Gastrocnemius medialis (tissue), 4 donors: Measurements from ENCODE around the gene PBX3.

Source experiments
- POLR2A ChIP-seq, 2 donors: fragments of 450-650 bp; IDR thresholded peaks; one replicate each; pipeline ENCODE4 v1.6.1; 2017; ENCODE audit warnings: antibody characterized with exemption in 2 of 2, mild to moderate bottlenecking in 2 of 2, moderate library complexity in 2 of 2
- TF ChIP-seq, protein P1 (sequence below), 5 experiments: fragments of 450-650 bp in 3 of 5; fragments of 200-600 bp in 2 of 5; sonication (generic) in 2 of 5; IDR thresholded peaks in 4 of 5; conservative IDR thresholded peaks in 1 of 5; 1 replicate in 4 of 5; 2 replicates in 1 of 5; pipeline ENCODE4 v1.5.1; 2016 to 2019; ENCODE audit warnings: antibody characterized with exemption in 5 of 5, mild to moderate bottlenecking in 3 of 5, moderate library complexity in 3 of 5

DNA sequence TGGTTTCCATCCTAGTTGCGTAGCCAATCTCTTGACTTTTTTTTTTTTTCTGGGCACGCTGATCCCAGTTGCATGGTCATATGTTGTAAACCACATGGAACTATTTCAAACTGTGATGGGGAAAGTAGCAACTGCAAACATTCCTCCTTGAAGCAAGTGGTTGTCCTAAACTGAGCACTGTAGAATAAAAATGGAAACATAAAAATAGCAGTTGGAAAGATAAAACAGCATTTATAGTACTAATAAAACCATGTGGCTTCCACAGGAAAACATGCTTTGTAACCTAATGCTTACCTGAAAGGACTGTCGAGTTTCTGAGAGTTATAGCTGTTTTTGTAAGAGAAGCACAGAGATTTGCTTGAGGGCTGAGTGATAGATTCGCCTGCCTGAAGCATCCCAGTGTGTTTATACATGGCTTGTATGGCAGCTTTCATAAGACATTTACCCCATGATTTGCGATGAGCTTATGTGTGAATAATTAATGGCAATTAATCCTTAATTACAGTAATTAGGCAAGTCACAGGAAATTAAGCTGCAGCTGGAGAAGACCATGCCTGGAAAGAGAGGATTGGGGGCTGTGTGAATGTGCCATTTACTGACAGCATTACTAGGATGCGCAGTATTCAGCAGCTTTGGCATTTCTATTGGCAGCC, 136.5 kb downstream of the PBX3 start:
- TF ChIP-seq, protein P1, sequence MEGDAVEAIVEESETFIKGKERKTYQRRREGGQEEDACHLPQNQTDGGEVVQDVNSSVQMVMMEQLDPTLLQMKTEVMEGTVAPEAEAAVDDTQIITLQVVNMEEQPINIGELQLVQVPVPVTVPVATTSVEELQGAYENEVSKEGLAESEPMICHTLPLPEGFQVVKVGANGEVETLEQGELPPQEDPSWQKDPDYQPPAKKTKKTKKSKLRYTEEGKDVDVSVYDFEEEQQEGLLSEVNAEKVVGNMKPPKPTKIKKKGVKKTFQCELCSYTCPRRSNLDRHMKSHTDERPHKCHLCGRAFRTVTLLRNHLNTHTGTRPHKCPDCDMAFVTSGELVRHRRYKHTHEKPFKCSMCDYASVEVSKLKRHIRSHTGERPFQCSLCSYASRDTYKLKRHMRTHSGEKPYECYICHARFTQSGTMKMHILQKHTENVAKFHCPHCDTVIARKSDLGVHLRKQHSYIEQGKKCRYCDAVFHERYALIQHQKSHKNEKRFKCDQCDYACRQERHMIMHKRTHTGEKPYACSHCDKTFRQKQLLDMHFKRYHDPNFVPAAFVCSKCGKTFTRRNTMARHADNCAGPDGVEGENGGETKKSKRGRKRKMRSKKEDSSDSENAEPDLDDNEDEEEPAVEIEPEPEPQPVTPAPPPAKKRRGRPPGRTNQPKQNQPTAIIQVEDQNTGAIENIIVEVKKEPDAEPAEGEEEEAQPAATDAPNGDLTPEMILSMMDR (IDR thresholded peaks at IDR 0.05 in 4 of 5, conservative IDR thresholded peaks at IDR 0.05 in 1 of 5) = no peak
- TF ChIP-seq POLR2A (IDR thresholded peaks at IDR 0.05) = no peak
